GM12872 (cell line): ENCODE data around the gene GHITM.

Experiments used
- TF ChIP-seq, protein P1 (sequence below): IDR thresholded peaks from 3 replicates; pipeline ENCODE4 v1.5.1; 2011; ENCODE audit warnings: low read depth, mild to moderate bottlenecking, low read length, moderate library complexity; ENCODE audit not compliant: insufficient read depth

GHITM gene

DNA sequence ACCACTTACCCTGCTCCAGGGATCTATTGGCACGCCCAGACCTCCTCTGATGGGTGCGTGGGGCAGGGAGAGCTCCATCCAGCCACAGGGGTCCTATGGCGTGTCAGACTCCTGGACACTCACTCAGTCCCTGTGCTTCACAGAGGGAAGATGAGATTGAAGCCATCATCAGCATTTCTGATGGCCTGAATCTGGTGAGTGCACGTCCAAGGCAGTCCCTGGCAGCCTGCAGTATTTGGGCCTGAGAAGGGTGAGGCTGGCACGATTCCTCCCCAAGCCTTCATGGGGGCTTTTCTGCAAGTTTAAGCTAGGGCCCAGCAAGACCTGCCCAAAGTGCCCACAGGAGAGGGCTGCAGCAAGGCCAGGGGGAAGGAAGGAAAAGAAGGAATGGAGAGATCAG, 58.3 kb downstream of the GHITM start:
- TF ChIP-seq, protein P1, sequence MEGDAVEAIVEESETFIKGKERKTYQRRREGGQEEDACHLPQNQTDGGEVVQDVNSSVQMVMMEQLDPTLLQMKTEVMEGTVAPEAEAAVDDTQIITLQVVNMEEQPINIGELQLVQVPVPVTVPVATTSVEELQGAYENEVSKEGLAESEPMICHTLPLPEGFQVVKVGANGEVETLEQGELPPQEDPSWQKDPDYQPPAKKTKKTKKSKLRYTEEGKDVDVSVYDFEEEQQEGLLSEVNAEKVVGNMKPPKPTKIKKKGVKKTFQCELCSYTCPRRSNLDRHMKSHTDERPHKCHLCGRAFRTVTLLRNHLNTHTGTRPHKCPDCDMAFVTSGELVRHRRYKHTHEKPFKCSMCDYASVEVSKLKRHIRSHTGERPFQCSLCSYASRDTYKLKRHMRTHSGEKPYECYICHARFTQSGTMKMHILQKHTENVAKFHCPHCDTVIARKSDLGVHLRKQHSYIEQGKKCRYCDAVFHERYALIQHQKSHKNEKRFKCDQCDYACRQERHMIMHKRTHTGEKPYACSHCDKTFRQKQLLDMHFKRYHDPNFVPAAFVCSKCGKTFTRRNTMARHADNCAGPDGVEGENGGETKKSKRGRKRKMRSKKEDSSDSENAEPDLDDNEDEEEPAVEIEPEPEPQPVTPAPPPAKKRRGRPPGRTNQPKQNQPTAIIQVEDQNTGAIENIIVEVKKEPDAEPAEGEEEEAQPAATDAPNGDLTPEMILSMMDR = no peak

DNA sequence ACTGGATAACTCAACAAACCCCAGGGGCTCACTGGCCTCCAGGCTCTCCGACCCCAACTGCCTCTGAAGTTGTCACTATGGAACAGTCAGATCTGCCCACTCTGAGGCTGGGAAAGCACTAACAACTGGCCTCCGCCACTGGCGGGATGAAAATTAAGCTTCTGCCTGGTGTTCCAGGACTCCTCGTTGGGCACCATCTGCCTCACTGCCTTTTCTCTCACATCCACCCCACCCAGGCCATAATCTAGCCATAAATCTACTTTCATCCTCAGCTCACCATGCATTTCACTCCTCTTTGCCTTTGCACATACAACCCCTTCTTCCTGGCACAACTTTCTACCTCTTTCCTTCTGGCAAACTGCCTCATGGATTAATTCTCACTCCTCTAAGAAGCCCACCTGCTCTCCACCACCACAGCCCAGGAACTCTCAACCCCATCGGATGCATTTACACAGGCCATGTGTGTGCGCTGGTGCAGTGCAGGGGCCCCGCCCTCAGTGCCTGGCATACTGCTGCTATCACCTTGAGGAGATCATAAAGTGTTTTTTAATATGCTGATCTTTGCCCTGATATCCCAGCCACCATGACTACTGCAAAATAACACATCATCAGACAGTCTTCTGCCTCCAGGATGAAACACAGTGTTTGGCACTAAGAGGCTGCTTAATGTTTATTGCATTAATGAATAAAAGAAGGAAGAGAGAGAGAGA, 59.1 kb downstream of the GHITM start:
- TF ChIP-seq, protein P1 = no peak

DNA sequence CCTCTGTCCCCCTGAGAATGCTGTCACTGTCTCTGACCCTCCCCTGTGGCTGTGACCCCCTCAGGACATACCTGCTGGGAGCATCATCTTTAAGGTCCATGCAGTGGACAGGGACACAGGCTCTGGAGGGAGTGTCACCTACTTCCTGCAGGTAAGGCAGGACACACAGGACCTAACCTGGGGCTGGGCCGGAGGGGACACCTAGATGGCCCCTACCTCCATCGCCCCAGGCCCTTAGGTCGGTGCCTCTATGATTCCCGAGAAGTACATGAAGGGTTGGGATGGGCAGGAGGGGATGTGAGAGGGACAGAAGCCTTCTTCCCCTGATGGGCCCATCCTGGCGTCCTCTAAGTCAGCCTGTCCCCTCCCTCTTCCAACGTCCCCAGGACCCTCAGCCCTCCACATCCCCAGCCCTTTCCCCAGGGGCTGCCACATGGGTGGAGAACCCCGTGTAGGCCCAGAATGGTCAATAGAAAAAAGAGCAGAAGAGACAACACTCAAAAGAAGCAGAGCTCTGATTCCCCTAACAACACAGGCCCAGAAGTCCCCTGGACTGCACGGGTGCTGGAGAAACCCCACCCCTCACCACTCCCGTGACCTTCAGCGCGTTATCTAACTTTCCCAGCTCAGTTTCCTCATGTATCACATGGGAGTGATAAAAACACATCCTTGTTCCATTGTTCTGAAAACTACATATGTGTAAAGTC, 61.4 kb downstream of the GHITM start:
- TF ChIP-seq, protein P1 = no peak

DNA sequence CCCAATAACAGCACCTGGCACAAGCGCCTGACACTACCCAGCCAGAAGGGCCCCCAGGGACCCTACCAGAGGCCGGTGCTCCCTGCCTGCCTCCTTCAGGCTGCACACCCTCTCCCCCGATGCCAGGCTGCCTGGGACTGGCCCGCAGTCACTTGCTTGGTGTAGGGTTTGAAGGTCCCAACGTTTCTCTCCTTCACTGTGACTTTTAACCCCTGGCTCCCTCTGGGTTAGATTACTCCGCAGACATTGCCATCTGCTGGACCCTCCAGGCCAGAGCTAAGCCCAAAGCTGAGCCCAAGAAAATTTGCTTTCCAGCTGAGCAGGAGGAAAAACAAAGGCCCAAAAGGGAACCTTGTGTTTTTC, 61.9 kb downstream of the GHITM start:
- TF ChIP-seq, protein P1 = peak; percentile 30; the same call in 1 of the 3 replicates

DNA sequence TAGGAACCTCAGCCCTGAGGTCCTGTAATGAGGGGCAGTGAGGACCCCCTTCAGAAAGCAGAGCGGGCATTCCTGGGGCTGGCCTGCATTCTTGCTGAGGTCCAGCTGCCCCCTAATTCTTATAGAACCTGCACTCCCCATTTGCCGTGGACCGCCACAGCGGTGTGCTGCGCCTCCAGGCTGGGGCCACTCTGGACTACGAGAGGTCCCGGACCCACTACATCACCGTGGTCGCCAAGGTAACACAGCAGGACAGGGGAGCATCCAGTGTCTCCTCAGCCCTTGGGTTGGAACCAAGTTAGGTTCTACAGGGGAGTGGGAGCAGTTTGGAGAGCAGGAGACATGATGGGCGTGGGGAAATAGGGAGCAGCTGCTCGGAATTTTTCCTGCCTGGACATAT, 62.4 kb downstream of the GHITM start:
- TF ChIP-seq, protein P1 = no peak

DNA sequence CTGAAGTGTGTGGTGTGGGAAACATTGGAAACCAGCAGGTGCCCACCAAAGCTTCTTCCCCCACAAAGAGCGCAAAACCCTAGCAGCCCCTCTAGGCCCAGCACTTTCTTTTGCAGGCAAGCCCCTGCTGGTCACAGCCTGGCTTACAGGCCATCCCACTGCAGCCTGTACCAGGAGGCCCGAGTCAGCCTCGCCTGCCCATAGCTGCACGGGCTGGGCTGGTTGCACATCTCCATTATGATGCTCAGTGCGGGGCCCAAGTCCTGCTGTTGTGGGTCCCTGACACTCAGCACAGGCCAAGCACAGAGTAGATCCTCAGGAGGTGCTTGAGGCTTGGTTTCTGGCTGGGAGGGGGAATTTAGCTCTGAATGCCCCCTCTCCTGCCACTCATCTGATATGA, 63.0 kb downstream of the GHITM start:
- TF ChIP-seq, protein P1 = peak; percentile 14; the same call in 1 of the 3 replicates
